Skeletal muscle satellite cell (primary cell): ENCODE results near the gene FBLN2.

Source experiments
- H3K27me3 ChIP-seq: 2 replicates; pipeline ENCODE4 v1.7.0; 2013; ENCODE audit warnings: low read length; ENCODE audit not compliant: control insufficient read depth, insufficient read depth
- H3K36me3 ChIP-seq: 2 replicates; pipeline ENCODE4 v1.7.0; 2013; ENCODE audit warnings: mild to moderate bottlenecking, control low read depth, low read length; ENCODE audit not compliant: insufficient read depth
- H3K4me1 ChIP-seq: 2 replicates; pipeline ENCODE4 v1.7.0; 2013; ENCODE audit warnings: low read length; ENCODE audit not compliant: control insufficient read depth, insufficient read depth
- H3K4me2 ChIP-seq: 2 replicates; pipeline ENCODE4 v1.7.0; 2013; ENCODE audit warnings: mild to moderate bottlenecking, low read length
- H3K4me3 ChIP-seq: 2 replicates; pipeline ENCODE4 v1.7.0; 2013; ENCODE audit warnings: low read length
- H3K9ac ChIP-seq: 2 replicates; pipeline ENCODE4 v1.7.0; 2013; ENCODE audit warnings: mild to moderate bottlenecking, low read depth, low read length, moderate library complexity
- H3K9me3 ChIP-seq: replicated peaks from 2 replicates; pipeline ENCODE4 v1.7.0; 2013; ENCODE audit warnings: mild to moderate bottlenecking, control low read depth, low read length

The FBLN2 gene

DNA sequence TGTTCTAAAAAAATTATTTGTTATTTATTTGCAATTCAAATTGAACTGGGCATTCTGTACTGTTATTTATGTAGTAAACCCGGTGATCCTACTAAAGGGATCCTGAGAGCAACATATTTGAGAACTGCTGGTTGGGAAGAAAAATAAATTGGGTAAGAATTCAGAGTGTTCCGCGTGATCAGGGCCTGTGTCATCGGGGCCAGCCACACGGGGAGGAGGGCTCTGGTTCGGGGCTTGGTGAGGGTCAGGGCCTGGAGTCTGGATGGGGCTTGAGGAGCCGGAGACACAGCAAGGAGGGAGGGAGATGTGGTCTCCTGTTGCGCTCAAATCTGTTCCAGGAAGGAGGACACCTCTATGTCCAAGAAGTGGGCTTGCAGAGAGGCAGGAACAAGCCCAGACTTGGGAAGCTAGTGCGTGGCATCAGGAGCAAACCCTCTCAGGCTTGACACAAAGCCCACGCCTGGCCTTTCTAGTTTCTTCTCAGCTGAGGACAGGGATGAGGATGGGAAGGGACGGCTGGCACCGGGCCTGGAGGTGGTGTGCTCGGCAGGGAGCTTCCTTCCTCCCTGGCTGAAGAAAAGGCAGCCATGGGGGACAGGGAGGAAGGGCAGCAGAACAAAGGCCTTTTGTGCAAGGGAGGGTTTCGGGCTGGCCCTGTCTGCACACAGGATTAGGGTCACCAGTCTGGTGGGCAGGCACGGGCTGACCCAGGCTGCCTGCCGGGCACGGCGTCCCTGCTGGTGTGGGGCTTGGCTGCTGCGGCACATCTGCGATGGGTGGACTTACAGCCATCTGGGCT, 22.9 kb upstream of the FBLN2 start:
- Histone ChIP-seq H3K27me3 (no peaks in the 10 kb centered on the region), H3K36me3 (no peaks in the 10 kb centered on the region), H3K9ac (no peak overlapping the region), H3K4me1 (peaks cover 12% of the 10 kb centered on the region), H3K9me3 (no peaks in the 10 kb centered on the region), H3K4me2 (no peak overlapping the region), H3K4me3 (no peak overlapping the region)

DNA sequence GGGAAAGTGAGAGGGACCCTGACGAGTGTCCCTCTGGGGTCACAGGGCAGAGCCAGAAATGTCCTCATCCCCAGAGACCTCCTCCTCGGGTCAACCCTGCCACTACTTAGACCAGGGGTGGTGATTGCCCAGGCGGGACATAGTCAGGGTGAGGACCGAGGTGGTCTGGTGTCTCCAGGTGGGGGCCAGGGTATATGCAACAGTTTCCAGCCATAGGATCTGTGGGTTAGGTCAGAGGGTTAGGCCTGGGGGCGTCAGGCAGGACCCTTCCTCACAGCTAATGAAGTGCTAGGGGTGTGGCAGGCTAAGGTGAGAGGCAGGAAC, 22.3 kb upstream of the FBLN2 start:
- H3K4me1 ChIP-seq, result peaks cover 12% of the 10 kb centered on the region
- no peak overlapping the region for H3K4me2 ChIP-seq
- no peaks in the 10 kb centered on the region for H3K36me3 ChIP-seq
- H3K9ac ChIP-seq, result no peak overlapping the region
- no peak overlapping the region for H3K4me3 ChIP-seq
- no peaks in the 10 kb centered on the region for H3K27me3 ChIP-seq
- H3K9me3 ChIP-seq, result no peaks in the 10 kb centered on the region

DNA sequence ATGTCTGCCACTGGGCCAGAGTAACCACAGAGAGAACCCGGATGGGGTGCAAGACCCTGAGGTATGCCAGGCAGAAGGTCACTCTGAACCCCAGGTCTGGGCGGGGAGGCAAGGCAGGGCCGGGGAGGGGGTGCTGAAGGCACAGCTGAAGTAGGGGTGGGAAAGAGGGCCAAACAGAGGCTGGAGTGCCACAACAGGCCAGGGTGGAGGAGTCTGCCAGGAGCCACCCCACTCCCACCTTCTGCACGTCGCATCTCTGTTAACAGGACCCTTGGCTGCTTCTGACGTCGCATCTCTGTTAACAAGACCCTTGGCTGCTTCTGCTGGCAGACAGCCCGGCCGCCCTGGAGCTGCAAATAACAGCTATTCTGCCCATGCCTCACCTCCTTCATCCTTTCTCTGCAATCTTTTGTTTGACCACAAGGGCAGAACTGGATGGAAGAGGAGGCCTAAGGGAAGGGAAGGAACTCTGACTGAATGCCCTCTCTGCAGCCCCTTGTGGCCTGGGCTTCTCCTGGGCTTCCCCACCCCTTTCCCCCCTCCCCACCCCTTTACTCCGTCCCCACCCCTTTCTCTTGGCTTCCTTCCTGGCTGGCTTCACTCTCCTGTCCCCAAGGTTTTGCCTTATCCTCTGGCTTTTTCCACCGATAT, 20.6 kb upstream of the FBLN2 start:
- no peak overlapping the region for H3K4me2 ChIP-seq
- no peaks in the 10 kb centered on the region for H3K9me3 ChIP-seq
- peaks cover 12% of the 10 kb centered on the region for H3K4me1 ChIP-seq
- H3K9ac ChIP-seq, result no peak overlapping the region
- H3K36me3 ChIP-seq, result no peaks in the 10 kb centered on the region
- H3K4me3 ChIP-seq, result no peak overlapping the region
- no peaks in the 10 kb centered on the region for H3K27me3 ChIP-seq

DNA sequence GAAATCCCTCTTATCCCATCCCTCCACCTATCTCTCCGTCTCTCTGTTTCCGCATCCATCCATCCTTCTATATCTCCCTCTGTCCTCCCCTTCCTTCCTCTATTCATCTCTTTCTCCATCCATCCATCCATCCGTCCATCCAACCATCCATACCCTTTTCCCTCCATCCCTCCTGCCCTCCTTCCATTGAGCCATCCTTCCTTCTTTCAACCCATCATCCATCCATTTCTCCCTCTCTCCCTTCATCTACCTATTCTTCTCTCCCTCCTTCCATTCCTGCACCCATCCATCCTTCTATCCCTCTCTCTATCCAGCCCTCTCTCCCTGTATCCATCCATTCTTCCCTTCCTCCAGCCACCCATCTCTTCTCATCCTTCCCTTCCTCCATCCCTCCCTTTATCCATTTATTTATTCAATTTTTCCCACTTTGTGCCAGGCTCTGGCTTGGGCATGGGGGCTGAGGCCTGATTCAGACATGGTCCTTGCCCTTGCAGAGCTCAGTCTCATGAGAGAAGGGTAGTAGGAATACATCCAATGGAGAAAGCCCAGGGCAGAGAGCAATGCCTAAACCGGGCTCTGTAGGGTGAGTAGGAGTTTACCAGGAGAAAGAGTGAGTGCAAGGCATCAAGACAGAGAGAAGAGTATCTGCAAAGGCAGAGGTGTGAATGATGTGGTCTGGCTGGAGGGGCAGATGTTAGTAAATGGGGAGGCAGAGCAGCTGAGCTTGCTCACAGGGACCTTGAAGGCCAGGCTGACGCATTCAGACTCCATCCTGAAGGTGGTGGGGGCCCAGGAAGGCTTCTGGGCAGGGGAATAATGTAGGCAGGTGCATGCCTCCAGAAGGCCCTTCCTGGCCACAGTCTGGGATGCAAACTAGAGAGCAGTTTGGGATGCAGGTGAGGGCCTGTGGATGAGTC, 19.5 kb upstream of the FBLN2 start:
- Histone ChIP-seq H3K27me3 (no peaks in the 10 kb centered on the region), H3K9me3 (no peaks in the 10 kb centered on the region), H3K4me2 (no peak overlapping the region), H3K9ac (no peak overlapping the region), H3K4me3 (no peak overlapping the region), H3K36me3 (no peaks in the 10 kb centered on the region), H3K4me1 (peaks cover 12% of the 10 kb centered on the region)

DNA sequence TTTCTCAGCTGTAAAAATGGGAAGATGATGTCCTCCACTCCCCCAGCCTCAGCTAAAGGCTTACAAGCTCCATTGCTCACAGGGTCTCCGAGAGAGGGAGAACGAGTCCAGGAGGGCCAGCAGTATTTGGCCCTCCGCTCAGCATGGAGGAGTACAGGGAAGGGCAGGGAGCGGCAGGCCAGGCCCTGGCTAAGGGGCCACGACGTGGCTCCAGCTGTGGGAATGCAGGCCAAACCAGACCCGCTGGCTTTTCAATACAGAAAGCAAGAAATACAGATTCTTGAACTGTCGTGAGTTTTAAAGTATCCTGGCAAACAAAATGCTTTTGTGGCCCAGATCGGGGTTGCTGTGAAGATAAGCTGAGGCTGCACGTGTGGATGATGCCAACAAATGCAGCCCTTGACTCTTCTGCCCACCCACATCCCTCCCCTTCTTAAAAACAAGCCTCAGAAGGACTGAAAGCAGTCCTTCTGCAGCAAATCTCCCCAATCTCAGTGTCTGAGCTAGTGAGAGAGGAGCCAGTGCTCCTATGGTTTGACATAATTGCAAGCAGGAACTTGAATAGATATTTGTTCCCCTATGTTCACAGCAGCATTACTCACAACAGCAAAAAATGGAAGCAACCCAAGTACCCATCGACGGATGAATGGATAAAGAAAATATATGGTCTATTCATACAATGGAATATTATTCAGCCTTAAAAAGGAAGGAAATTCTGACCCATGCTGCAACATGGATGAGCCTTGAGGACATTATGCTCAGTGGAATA, 18.5 kb upstream of the FBLN2 start:
- no peaks in the 10 kb centered on the region for H3K9me3 ChIP-seq
- peaks cover 8% of the 10 kb centered on the region for H3K4me1 ChIP-seq
- H3K36me3 ChIP-seq, result no peaks in the 10 kb centered on the region

DNA sequence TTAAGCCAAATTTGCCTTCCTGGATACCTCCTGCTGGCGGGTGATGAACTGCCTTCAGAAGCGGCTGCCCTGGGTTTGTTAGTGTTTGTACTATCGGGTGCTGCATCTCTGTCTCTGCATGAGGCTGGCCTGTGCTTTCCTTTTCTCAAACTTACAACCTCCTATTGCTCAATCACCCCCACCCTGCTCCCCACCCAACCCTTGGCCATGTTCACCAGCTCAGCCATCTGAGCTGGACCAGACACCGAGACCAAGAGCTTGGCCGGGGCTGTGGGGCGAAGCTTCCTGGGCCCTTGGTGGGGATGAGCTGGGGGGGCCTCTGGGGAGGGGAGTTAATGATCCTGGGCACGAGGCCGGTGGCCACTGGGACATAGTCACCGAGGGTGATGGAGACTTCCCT, 16.8 kb upstream of the FBLN2 start:
- Histone ChIP-seq H3K36me3 (no peaks in the 10 kb centered on the region), H3K4me3 (no peak overlapping the region), H3K4me2 (no peak overlapping the region), H3K4me1 (peaks cover 4% of the 10 kb centered on the region), H3K9me3 (no peaks in the 10 kb centered on the region), H3K27me3 (no peaks in the 10 kb centered on the region), H3K9ac (no peak overlapping the region)

More for the DNA sequence above, 18.5 kb upstream of the FBLN2 start:
- Histone ChIP-seq H3K27me3 (no peaks in the 10 kb centered on the region), H3K9ac (no peak overlapping the region), H3K4me3 (no peak overlapping the region), H3K4me2 (no peak overlapping the region)

DNA sequence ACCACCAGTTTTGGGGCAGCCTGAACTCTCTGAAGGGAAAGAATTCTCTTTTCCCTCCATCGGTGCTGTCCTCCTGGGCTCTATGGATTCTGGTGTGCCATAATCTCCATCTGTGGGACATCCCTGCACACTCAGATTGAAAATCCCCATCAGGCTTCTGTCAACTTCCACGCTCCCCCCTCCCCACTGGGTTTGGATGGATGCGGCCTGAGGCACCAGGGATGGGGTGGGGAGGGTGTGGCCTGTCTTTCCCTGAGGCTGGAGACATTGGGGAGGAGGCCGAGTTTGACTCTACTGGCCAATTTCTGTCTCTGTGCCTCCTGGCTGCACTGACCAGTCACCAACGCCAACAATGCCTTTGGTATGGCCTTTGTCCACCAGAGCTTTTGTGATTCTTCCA, 16.3 kb upstream of the FBLN2 start:
- Histone ChIP-seq H3K4me1 (peaks cover 9% of the 10 kb centered on the region), H3K4me3 (no peak overlapping the region), H3K36me3 (no peaks in the 10 kb centered on the region), H3K9ac (no peak overlapping the region), H3K27me3 (no peaks in the 10 kb centered on the region), H3K9me3 (no peaks in the 10 kb centered on the region), H3K4me2 (no peak overlapping the region)

DNA sequence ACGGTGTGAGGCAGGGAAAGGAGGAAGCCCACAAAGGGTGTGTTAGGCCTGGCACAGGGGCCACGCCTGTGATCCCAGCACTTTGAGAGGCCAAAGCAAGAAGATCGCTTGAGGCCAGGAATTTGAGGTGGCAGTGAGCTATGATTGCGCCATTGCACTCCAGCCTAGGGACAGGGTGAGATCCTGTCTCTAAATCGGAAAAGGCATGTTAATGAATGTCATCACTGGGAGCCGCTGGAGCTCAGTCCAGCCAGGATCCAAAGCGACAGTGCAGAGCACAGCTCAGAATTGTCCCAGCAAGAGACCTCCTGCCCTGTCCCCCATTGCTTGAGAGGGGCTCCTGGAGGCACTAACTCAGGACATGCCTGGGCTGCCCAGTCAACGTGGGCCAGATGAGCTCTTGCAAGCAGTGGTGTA, 15.0 kb upstream of the FBLN2 start:
- Histone ChIP-seq H3K4me1 (peaks cover 19% of the 10 kb centered on the region), H3K36me3 (no peaks in the 10 kb centered on the region), H3K9ac (no peak overlapping the region), H3K27me3 (no peaks in the 10 kb centered on the region), H3K4me2 (no peak overlapping the region), H3K4me3 (no peak overlapping the region), H3K9me3 (no peaks in the 10 kb centered on the region)

DNA sequence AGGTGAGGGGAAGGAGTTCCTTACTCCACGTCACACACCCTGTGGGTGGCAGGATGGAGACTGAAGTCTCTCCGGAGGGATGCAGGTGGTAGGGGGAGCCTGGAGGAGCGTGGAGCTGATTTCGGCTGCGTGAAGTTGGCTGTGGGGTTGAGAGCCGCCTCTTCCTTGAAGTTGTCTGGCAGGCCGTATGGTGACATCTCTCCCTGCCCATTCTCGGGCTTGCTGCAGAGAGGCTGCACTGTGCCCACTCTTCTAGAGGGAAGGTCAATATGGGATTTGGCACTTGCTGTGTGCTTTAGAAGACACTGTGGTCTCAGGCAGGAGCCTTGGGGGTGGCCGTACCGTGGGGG, 13.4 kb upstream of the FBLN2 start:
- Histone ChIP-seq H3K27me3 (no peaks in the 10 kb centered on the region), H3K4me1 (peaks cover 30% of the 10 kb centered on the region)

DNA sequence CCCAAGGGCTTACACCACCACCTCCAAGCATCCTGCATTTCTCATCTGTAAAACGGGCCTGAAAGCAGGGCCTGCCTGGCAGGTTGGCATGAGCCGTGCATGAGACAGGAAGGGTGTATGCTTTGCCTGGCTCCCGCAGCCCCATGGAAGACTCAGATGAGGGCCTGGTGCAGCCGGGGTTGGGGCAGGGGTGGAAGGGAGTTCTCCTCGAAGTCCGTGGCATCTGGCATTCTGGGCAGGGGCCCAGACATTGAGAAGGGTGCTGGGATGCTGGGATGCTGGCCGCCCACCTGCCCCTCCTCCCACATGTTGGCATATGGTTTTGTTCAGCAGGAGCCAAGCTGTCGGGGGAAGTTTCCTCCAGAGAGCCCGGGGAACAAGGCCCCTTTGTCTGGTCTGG, 13.0 kb upstream of the FBLN2 start:
- no peak overlapping the region for H3K9ac ChIP-seq
- H3K4me1 ChIP-seq, result peaks cover 30% of the 10 kb centered on the region

More for the DNA sequence above, 13.4 kb upstream of the FBLN2 start:
- Histone ChIP-seq H3K9me3 (no peaks in the 10 kb centered on the region), H3K36me3 (no peaks in the 10 kb centered on the region), H3K4me3 (no peak overlapping the region), H3K4me2 (no peak overlapping the region), H3K9ac (no peak overlapping the region)

DNA sequence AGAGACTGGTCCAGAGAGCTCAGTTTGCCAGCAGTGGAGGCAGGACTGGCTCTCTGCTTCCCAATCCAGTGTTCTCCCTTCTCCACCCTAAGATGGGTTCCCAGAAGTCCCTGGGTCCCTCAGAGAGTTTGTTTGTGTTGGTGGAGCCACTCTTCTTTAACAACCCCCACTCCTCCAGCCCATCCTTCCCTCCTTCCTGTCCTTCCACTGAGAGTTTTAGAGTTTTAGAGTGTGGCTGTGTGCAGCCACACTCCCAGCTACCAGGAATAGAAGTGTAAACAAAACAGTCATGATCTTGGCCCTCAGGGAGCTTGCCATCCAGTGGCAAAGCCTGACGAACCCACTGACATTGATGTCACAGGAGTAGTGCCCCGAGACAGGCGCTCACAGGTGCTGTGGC, 12.5 kb upstream of the FBLN2 start:
- H3K9ac ChIP-seq, result no peak overlapping the region
- H3K4me1 ChIP-seq, result peaks cover 30% of the 10 kb centered on the region
- no peak overlapping the region for H3K4me2 ChIP-seq
- no peaks in the 10 kb centered on the region for H3K9me3 ChIP-seq
- no peaks in the 10 kb centered on the region for H3K36me3 ChIP-seq
- no peaks in the 10 kb centered on the region for H3K27me3 ChIP-seq
- H3K4me3 ChIP-seq, result no peak overlapping the region

More for the DNA sequence above, 13.0 kb upstream of the FBLN2 start:
- Histone ChIP-seq H3K27me3 (no peaks in the 10 kb centered on the region), H3K9me3 (no peaks in the 10 kb centered on the region), H3K36me3 (no peaks in the 10 kb centered on the region), H3K4me2 (no peak overlapping the region), H3K4me3 (no peak overlapping the region)
